ENCODE data around the gene FGF14. TPM values are rescaled to one million over a fixed set of nuclear protein-coding genes. Genes with fewer than 3 reads are reported as not detected.

FGF14 gene
- total and polyA plus RNA-seq, 2 experiments from 2014 or later = 0.73 TPM; not detected in 1

- no peaks in the 10 kb centered on the region for H3K79me2 ChIP-seq
- no peaks in the 10 kb centered on the region for H3K4me1 ChIP-seq (ENCODE audit: insufficient read depth)
- TF ChIP-seq EZH2phosphoT487 (IDR thresholded peaks at IDR 0.05; ENCODE audit: low read depth, severe bottlenecking, unreplicated experiment) (no peak), EZH2 (IDR thresholded peaks at IDR 0.05; ENCODE audit: borderline replicate concordance) (no peak), CTCF (IDR thresholded peaks at IDR 0.05; ENCODE audit: poor library complexity) (no peak)
These were observed 102.5 kb downstream of the FGF14 start for GRCh38 chr13:102299366-102299765.

GRCh38 chr13:102298051-102298450 lies 103.8 kb downstream of the FGF14 start:
- no peak overlapping the region for H2AFZ ChIP-seq
- DNase-seq (ENCODE audit: low spot score) = no peak
- 79% methylated on average over 3 of the region's 3 CpGs for WGBS (ENCODE audit: low lambda C conversion rate, missing lambda C conversion rate)

More at GRCh38 chr13:102299366-102299765, 102.5 kb downstream of the FGF14 start:
- no peak for DNase-seq (ENCODE audit: low spot score)
- Histone ChIP-seq H2AFZ (no peak overlapping the region), H3K9me3 (ENCODE audit: low read depth) (no peaks in the 10 kb centered on the region), H3K4me3 (no peak overlapping the region), H3K9me2 (replicated peaks; ENCODE audit: insufficient read depth) (no peaks in the 10 kb centered on the region), H3K27me3 (no peaks in the 10 kb centered on the region), H4K20me1 (ENCODE audit: insufficient read depth, poor library complexity, severe bottlenecking) (no peaks in the 10 kb centered on the region), H3K4me2 (no peak overlapping the region), H3K36me3 (replicated peaks; ENCODE audit: insufficient read depth, low read depth) (no peaks in the 10 kb centered on the region), H3K27ac (no peak overlapping the region)
- WGBS (ENCODE audit: low lambda C conversion rate, missing lambda C conversion rate) = 94% methylated on average over 6 of the region's 6 CpGs

GRCh38 chr13:102295316-102296048 lies 106.4 kb downstream of the FGF14 start:
- H3K4me2 ChIP-seq = no peak overlapping the region

More at GRCh38 chr13:102298051-102298450, 103.8 kb downstream of the FGF14 start:
- H3K27me3 ChIP-seq = no peaks in the 10 kb centered on the region
- no peaks in the 10 kb centered on the region for H3K9me2 ChIP-seq (replicated peaks; ENCODE audit: insufficient read depth)
- H3K9me3 ChIP-seq (ENCODE audit: low read depth) = no peaks in the 10 kb centered on the region
- no peak overlapping the region for H3K4me2 ChIP-seq
- no peaks in the 10 kb centered on the region for H3K4me1 ChIP-seq (ENCODE audit: insufficient read depth)
- TF ChIP-seq EZH2phosphoT487 (IDR thresholded peaks at IDR 0.05; ENCODE audit: low read depth, severe bottlenecking, unreplicated experiment) (no peak), EZH2 (IDR thresholded peaks at IDR 0.05; ENCODE audit: borderline replicate concordance) (no peak), CTCF (IDR thresholded peaks at IDR 0.05; ENCODE audit: poor library complexity) (no peak)
- H3K27ac ChIP-seq = no peak overlapping the region
- no peak overlapping the region for H3K4me3 ChIP-seq
- no peaks in the 10 kb centered on the region for H3K79me2 ChIP-seq
- H3K36me3 ChIP-seq (replicated peaks; ENCODE audit: insufficient read depth, low read depth) = no peaks in the 10 kb centered on the region
- no peaks in the 10 kb centered on the region for H4K20me1 ChIP-seq (ENCODE audit: insufficient read depth, poor library complexity, severe bottlenecking)

More at GRCh38 chr13:102295316-102296048, 106.4 kb downstream of the FGF14 start:
- Histone ChIP-seq H3K36me3 (replicated peaks; ENCODE audit: insufficient read depth, low read depth) (no peaks in the 10 kb centered on the region), H2AFZ (no peak overlapping the region), H3K79me2 (no peaks in the 10 kb centered on the region), H3K9me2 (replicated peaks; ENCODE audit: insufficient read depth) (no peaks in the 10 kb centered on the region), H3K27ac (no peak overlapping the region), H3K4me1 (ENCODE audit: insufficient read depth) (no peaks in the 10 kb centered on the region), H3K9me3 (ENCODE audit: low read depth) (no peaks in the 10 kb centered on the region), H3K27me3 (no peaks in the 10 kb centered on the region), H4K20me1 (ENCODE audit: insufficient read depth, poor library complexity, severe bottlenecking) (no peaks in the 10 kb centered on the region), H3K4me3 (no peak overlapping the region)
- 75% methylated on average over 9 of the region's 9 CpGs for WGBS (ENCODE audit: low lambda C conversion rate, missing lambda C conversion rate)
- no peak for DNase-seq (ENCODE audit: low spot score)
- no peak for TF ChIP-seq EZH2phosphoT487 (IDR thresholded peaks at IDR 0.05; ENCODE audit: low read depth, severe bottlenecking, unreplicated experiment)
- no peak for TF ChIP-seq EZH2 (IDR thresholded peaks at IDR 0.05; ENCODE audit: borderline replicate concordance)
- no peak for TF ChIP-seq CTCF (IDR thresholded peaks at IDR 0.05; ENCODE audit: poor library complexity)
